Neuronal stem cell (in vitro differentiated cells): ENCODE results near the gene NCOA3.
A peak's percentile ranks its signal among the peaks of the same experiment; 100 is the strongest.

Experiments
- DNase-seq: peaks from one replicate; pipeline ENCODE4 v3.0.0-alpha.2; 2013; ENCODE audit warnings: low spot score
- H2AFZ ChIP-seq: one replicate; pipeline ENCODE4 v1.6.1; 2013; ENCODE audit warnings: mild to moderate bottlenecking, low read length, inconsistent platforms
- H2AK5ac ChIP-seq: 2 replicates; pipeline ENCODE4 v1.6.1; 2013; ENCODE audit warnings: low read depth, mild to moderate bottlenecking, inconsistent platforms, low read length, moderate library complexity, mixed read lengths
- H2BK120ac ChIP-seq: 2 replicates; pipeline ENCODE4 v1.6.1; 2013; ENCODE audit warnings: low read depth, mild to moderate bottlenecking, inconsistent platforms, low read length, moderate library complexity, mixed read lengths
- H2BK12ac ChIP-seq: one replicate; pipeline ENCODE4 v1.6.1; 2013; ENCODE audit warnings: low read length, inconsistent platforms
- H2BK15ac ChIP-seq: 2 replicates; pipeline ENCODE4 v1.6.1; 2013; ENCODE audit warnings: mild to moderate bottlenecking, low read length, inconsistent platforms, mixed read lengths
- H2BK5ac ChIP-seq: one replicate; pipeline ENCODE4 v1.6.1; 2013; ENCODE audit warnings: inconsistent platforms, mild to moderate bottlenecking, low read length, moderate library complexity
- H3K14ac ChIP-seq: one replicate; pipeline ENCODE4 v1.6.1; 2013; ENCODE audit warnings: low read length, inconsistent platforms
- H3K18ac ChIP-seq: 2 replicates; pipeline ENCODE4 v1.6.1; 2013; ENCODE audit warnings: low read length, inconsistent platforms
- H3K23ac ChIP-seq: 2 replicates; pipeline ENCODE4 v1.6.1; 2013; ENCODE audit warnings: low read depth, mild to moderate bottlenecking, mixed read lengths, low read length, inconsistent platforms; ENCODE audit not compliant: poor library complexity
- H3K27ac ChIP-seq: replicated peaks from 3 replicates; pipeline ENCODE4 v1.5.1; 2013; ENCODE audit warnings: low read length, inconsistent platforms
- H3K27me3 ChIP-seq, 3 experiments: 2 replicates each; pipeline ENCODE4 v1.6.1; 2013; ENCODE audit warnings: low read length in 3 of 3, mild to moderate bottlenecking in 2 of 3, inconsistent platforms in 1 of 3, low read depth in 1 of 3, mixed read lengths in 1 of 3, moderate library complexity in 1 of 3; ENCODE audit not compliant: control insufficient read depth in 3 of 3, insufficient read depth in 3 of 3
- H3K36me3 ChIP-seq, 2 donors: replicated peaks in 1 of 2; 2 replicates each; pipeline ENCODE4 v1.6.1; 2013; ENCODE audit warnings: low read length in 2 of 2; ENCODE audit not compliant: control insufficient read depth in 2 of 2, insufficient read depth in 2 of 2
- H3K4ac ChIP-seq: 2 replicates; pipeline ENCODE4 v1.6.1; 2013; ENCODE audit warnings: inconsistent platforms, mild to moderate bottlenecking, low read length, moderate library complexity
- H3K4me1 ChIP-seq, 2 donors: 1 replicate in 1 of 2; 2 replicates in 1 of 2; pipeline ENCODE4 v1.6.1; 2013; ENCODE audit warnings: low read length in 2 of 2, low read depth in 1 of 2; ENCODE audit not compliant: control insufficient read depth in 2 of 2, insufficient read depth in 1 of 2
- H3K4me2 ChIP-seq: one replicate; pipeline ENCODE4 v1.6.1; 2013; ENCODE audit warnings: mild to moderate bottlenecking, low read length, inconsistent platforms; ENCODE audit not compliant: insufficient read depth, poor library complexity, severe bottlenecking
- H3K4me3 ChIP-seq, 2 donors: 2 replicates each; pipeline ENCODE4 v1.5.1; 2013; ENCODE audit warnings: low read length in 2 of 2, mild to moderate bottlenecking in 2 of 2, inconsistent platforms in 1 of 2, moderate library complexity in 1 of 2
- H3K79me1 ChIP-seq: one replicate; pipeline ENCODE4 v1.6.1; 2013; ENCODE audit warnings: low read depth, mild to moderate bottlenecking, inconsistent platforms, low read length, moderate library complexity
- H3K9ac ChIP-seq: one replicate; pipeline ENCODE4 v1.6.1; 2013; ENCODE audit warnings: mild to moderate bottlenecking, low read depth, low read length, inconsistent platforms; ENCODE audit not compliant: poor library complexity
- H3K9me3 ChIP-seq, 2 donors: replicated peaks in 1 of 2; 2 replicates each; pipeline versions ENCODE3 to v1.6.1; 2013; ENCODE audit warnings: low read length in 2 of 2, mild to moderate bottlenecking in 2 of 2, inconsistent platforms in 1 of 2, low read depth in 1 of 2, mixed read lengths in 1 of 2, moderate library complexity in 1 of 2; ENCODE audit not compliant: control insufficient read depth in 2 of 2, insufficient read depth in 1 of 2
- H4K8ac ChIP-seq: one replicate; pipeline ENCODE4 v1.6.1; 2013; ENCODE audit warnings: low read depth, mild to moderate bottlenecking, inconsistent platforms, low read length, moderate library complexity
- H4K91ac ChIP-seq: one replicate; pipeline ENCODE4 v1.6.1; 2013; ENCODE audit warnings: low read length, low read depth, mild to moderate bottlenecking, inconsistent platforms; ENCODE audit not compliant: poor library complexity
- WGBS, 2 donors: extraction: QIAGEN DNeasy Blood & Tissue Kit; methylation state at CpG; one replicate each; pipeline ENCODE4 v1.1.7; 2013; ENCODE audit warnings: missing lambda C conversion rate in 2 of 2, mixed read lengths in 1 of 2; ENCODE audit not compliant: insufficient read length in 2 of 2, insufficient replicate concordance in 1 of 2; ENCODE audit errors: extremely low coverage in 2 of 2; 5-methylcytosine and 5-hydroxymethylcytosine counted together

The NCOA3 gene

DNA sequence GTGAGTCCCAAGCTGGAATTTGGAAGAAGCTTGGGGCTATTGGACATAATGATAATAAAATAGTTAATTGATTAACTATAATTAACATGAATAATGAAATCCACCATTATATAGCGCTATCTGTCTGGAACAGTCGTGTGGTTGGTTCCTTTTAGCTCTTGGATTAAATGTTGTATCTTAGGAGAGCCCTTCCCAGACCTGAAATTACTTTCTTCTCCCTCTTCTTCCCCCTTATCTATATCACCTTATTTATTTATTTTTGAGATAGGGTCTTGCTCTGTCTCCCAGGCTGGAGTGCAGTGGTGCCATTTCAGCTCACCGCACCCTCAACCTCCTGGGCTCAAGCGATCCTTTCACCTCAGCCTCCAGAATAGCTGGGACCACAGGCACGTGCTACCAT, 64.6 kb downstream of the NCOA3 start:
- H3K27ac ChIP-seq = no peak overlapping the region
- no peak overlapping the region for H2BK120ac ChIP-seq
- WGBS, 2 donors = no CpG with 5 or more reads among the region's 5 CpGs
- no peak overlapping the region for H2BK15ac ChIP-seq
- no peaks in the 10 kb centered on the region for H3K27me3 ChIP-seq
- no peak for DNase-seq
- no peak overlapping the region for H3K9ac ChIP-seq
- H3K18ac ChIP-seq = no peak overlapping the region
- peaks cover 3 to 9% of the 10 kb centered on the region in 2 donors for H3K9me3 ChIP-seq
- H3K4me2 ChIP-seq = no peak overlapping the region
- H3K79me1 ChIP-seq = peaks cover 4% of the 10 kb centered on the region
- H3K4me3 ChIP-seq = no peak overlapping the region
- no peaks in the 10 kb centered on the region for H3K4me1 ChIP-seq
- no peak overlapping the region for H3K4ac ChIP-seq
- H2BK5ac ChIP-seq = no peak overlapping the region
- no peak overlapping the region for H2BK12ac ChIP-seq
- no peak overlapping the region for H3K14ac ChIP-seq
- no peak overlapping the region for H2AK5ac ChIP-seq
- H3K36me3 ChIP-seq = peaks cover 0 to 4% of the 10 kb centered on the region in 2 donors
- no peak overlapping the region for H3K23ac ChIP-seq
- H2AFZ ChIP-seq = no peak overlapping the region
- H4K8ac ChIP-seq = no peak overlapping the region
- no peak overlapping the region for H4K91ac ChIP-seq

DNA sequence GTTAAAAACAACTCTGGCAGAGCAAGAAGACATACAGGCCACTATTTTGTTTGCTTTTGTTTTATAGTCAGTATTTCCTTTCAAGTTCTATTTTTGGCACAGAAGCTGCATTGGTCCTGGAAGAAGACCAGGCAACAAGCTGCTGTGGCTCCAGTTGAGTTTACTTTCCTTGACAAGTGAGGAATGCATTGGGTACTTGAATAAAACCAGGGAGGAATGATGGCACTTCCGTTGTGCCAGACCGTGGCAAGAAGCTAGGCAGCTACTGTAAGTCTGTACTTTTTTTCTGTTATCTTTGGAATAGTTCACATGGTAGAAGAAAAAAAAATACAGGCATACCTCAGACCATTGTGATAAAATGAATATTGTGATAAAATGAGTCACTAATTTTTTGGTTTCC, 66.3 kb downstream of the NCOA3 start:
- no peak overlapping the region for H3K4ac ChIP-seq
- H3K14ac ChIP-seq = no peak overlapping the region
- H3K79me1 ChIP-seq = peaks cover 4% of the 10 kb centered on the region
- no peak overlapping the region for H3K23ac ChIP-seq
- H3K27me3 ChIP-seq = no peaks in the 10 kb centered on the region
- DNase-seq = no peak
- H2BK5ac ChIP-seq = no peak overlapping the region
- no peak overlapping the region for H2BK12ac ChIP-seq
- H3K4me3 ChIP-seq = no peak overlapping the region
- H2BK15ac ChIP-seq = no peak overlapping the region
- H2BK120ac ChIP-seq = no peak overlapping the region
- no peak overlapping the region for H2AFZ ChIP-seq
- no peaks in the 10 kb centered on the region for H3K4me1 ChIP-seq
- no peak overlapping the region for H4K8ac ChIP-seq
- no peak overlapping the region for H4K91ac ChIP-seq
- WGBS, 2 donors = no CpG with 5 or more reads among the region's 2 CpGs
- no peak overlapping the region for H3K9ac ChIP-seq
- no peak overlapping the region for H3K18ac ChIP-seq
- H3K9me3 ChIP-seq = peaks cover 4 to 18% of the 10 kb centered on the region in 2 donors
- H3K27ac ChIP-seq = no peak overlapping the region
- no peak overlapping the region for H3K4me2 ChIP-seq
- no peak overlapping the region for H2AK5ac ChIP-seq
- H3K36me3 ChIP-seq = peaks cover 0 to 11% of the 10 kb centered on the region in 2 donors

GRCh38 chr20:47568837-47569410, 67.2 kb downstream of the NCOA3 start:
- peaks cover 0 to 6% of the 10 kb centered on the region in 2 donors for H3K4me1 ChIP-seq
- H3K9ac ChIP-seq = no peak overlapping the region
- peaks cover 0 to 11% of the 10 kb centered on the region in 2 donors for H3K36me3 ChIP-seq
- H2AFZ ChIP-seq = no peak overlapping the region
- H3K18ac ChIP-seq = no peak overlapping the region
- H2BK15ac ChIP-seq = no peak overlapping the region
- no peak for DNase-seq
- no peak overlapping the region for H2BK5ac ChIP-seq
- H3K14ac ChIP-seq = no peak overlapping the region
- no peaks in the 10 kb centered on the region for H3K27me3 ChIP-seq
- H3K4me3 ChIP-seq = no peak overlapping the region
- H2BK12ac ChIP-seq = no peak overlapping the region
- H3K4ac ChIP-seq = no peak overlapping the region
- no peak overlapping the region for H2BK120ac ChIP-seq
- H3K23ac ChIP-seq = no peak overlapping the region
- H3K27ac ChIP-seq = no peak overlapping the region
- no peak overlapping the region for H2AK5ac ChIP-seq
- no peaks in the 10 kb centered on the region for H3K79me1 ChIP-seq
- WGBS, 2 donors = no CpG with 5 or more reads among the region's 6 CpGs
- no peak overlapping the region for H4K8ac ChIP-seq
- H3K4me2 ChIP-seq = no peak overlapping the region
- H3K9me3 ChIP-seq = peaks cover 4 to 18% of the 10 kb centered on the region in 2 donors
- H4K91ac ChIP-seq = no peak overlapping the region

- no peak overlapping the region for H3K9ac ChIP-seq
- H3K36me3 ChIP-seq = peaks cover 0 to 11% of the 10 kb centered on the region in 2 donors
- H3K79me1 ChIP-seq = no peaks in the 10 kb centered on the region
- no peak overlapping the region for H2BK15ac ChIP-seq
- H3K27me3 ChIP-seq = no peaks in the 10 kb centered on the region
- no peak overlapping the region for H2AFZ ChIP-seq
- H3K9me3 ChIP-seq = peaks cover 4 to 18% of the 10 kb centered on the region in 2 donors
- H4K8ac ChIP-seq = no peak overlapping the region
- no peak overlapping the region for H2BK120ac ChIP-seq
- WGBS, 2 donors = no CpG with 5 or more reads among the region's 2 CpGs
- DNase-seq = no peak
- H2AK5ac ChIP-seq = no peak overlapping the region
- H3K27ac ChIP-seq = no peak overlapping the region
- H3K23ac ChIP-seq = no peak overlapping the region
- H3K14ac ChIP-seq = peak overlapping the region; percentile 38
- no peak overlapping the region for H3K18ac ChIP-seq
- no peak overlapping the region for H3K4me3 ChIP-seq
- no peak overlapping the region for H4K91ac ChIP-seq
- no peak overlapping the region for H3K4me2 ChIP-seq
- no peak overlapping the region for H3K4ac ChIP-seq
- H3K4me1 ChIP-seq = peaks cover 0 to 29% of the 10 kb centered on the region in 2 donors
- no peak overlapping the region for H2BK12ac ChIP-seq
- H2BK5ac ChIP-seq = no peak overlapping the region
These were observed 69.7 kb downstream of the NCOA3 start for GRCh38 chr20:47571426-47571825.
